ENCODE measurements around the gene DNAH7.

The DNAH7 gene

DNA sequence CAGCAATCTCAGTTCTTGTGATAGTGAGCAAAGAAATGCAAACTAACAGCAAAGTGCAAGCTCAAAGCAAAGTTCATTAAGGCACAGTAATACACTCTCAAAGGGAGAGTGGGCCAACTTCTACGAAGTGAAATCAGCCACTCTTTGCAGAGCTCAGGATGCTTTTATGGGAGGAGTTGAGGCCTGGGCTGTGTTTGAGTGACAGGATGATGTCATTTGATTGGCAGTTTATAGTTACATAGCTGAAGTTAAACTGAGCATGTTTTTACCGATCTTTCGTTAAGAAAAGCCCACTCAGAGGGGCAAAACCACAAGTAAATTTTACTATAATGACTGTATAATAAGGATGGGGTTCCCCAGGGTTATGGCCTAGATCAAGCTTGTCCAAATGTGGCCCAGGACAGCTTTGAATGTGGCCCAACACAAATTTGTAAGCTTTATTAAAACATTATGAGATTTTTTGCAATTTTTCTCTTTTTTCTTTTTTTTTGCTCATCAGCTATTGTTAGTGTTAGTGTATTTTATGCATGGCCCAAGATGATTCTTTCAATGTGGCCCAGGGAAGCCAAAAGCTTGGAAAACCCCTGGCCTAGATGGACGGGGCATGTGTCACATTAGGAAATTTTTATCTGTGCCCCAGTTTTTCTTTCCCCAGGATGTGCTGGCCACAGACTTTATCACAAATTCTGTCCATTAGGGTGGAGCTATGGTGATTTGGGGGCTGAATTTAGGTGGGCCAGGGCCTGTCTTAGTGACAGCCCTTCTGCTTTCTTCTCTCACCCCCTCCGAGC, 8.3 kb upstream of the DNAH7 start:
- DNase-seq: no peak

GRCh38 chr2:196075196-196075595, 6.6 kb upstream of the DNAH7 start:
- DNase-seq: no peak

DNA sequence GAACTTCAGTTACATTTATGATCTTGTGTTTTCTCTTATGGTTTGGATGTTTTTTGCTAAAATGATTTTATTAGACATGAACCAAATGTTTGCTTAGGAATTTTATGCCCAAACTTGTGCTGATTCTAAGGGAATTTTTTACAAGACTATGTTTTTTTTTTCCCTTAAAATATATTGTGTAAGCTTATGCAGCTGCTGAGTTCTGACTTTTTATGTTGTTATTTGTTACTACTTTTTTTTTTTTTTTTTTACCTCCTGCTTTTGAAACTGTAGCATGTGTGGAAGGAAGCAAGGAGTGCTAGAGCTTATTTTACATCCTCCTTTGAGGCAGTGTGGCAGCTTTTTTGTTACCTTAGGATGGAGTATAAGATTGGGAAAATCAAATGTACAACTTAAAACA, 6.0 kb upstream of the DNAH7 start:
- no peak for DNase-seq

DNA sequence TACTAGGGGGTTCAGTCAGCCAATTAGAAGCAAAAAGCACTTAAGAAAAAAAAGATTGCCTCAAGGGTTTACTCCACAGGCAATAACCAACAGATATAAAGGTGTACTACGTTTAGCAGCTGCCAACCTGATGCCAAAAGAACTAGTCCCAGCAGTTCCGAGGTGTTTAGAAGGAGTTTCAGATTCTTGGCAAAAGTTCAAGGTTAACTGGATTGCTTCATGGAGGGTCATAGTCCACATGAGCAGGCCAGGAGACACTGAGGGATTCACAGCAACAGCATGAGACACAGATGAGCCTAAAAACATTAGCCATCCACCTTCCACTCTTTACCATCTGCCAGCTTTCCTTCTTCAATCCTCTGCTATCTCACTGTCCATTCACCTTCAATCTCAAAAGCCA, 4.9 kb upstream of the DNAH7 start:
- no peak for DNase-seq

GRCh38 chr2:196067088-196067382, 1.6 kb downstream of the DNAH7 start:
- DNase-seq: no peak

- peak; percentile 2 to 65 (median 18) for DNase-seq
Measured at GRCh38 chr2:196066291-196067087, 2.1 kb downstream of the DNAH7 start.

DNA sequence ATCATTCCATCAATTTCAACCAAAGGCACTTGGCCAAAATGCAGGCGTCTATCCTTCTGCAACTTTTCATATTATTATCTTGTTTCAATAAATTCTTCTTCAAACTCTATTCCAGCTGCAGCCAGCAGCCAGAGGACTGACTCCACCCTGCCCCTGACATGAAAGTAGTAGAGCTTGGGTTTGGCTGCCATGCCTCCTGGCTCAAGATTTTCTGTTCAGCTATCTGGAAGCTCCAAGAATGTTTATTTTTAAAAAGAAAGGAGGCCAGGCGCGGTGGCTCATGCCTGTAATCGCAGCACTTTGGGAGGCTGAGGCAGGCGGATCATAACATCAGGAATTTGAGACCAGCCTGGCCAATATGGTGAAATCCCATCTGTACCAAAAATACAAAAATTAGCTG, 4.9 kb downstream of the DNAH7 start:
- DNase-seq: no peak

DNA sequence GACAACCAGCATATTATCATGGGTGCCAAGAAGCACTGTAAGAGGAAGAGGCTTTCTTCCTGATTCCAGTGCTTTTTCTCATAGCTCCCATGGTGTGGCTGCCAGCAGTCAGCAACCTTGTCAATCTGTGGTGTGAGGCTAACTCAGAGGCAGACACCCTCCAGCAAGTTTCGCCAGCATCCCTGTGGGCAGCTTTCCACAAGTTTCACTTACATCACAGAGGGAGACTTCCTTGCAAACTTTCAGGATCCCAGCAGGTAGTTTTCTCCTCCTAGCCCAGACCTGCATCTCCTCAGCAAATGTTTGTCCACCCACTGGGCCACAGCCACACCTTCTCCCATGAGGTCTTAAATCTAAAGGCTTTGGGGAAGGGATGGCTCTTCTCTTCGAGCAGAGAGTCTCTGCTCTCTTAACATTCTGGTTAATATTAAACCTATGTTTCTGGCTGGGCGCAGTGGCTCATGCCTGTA, 9.1 kb downstream of the DNAH7 start:
- no peak for DNase-seq

- no peak for DNase-seq
Measured at GRCh38 chr2:196054631-196055030, 14.0 kb downstream of the DNAH7 start.

DNA sequence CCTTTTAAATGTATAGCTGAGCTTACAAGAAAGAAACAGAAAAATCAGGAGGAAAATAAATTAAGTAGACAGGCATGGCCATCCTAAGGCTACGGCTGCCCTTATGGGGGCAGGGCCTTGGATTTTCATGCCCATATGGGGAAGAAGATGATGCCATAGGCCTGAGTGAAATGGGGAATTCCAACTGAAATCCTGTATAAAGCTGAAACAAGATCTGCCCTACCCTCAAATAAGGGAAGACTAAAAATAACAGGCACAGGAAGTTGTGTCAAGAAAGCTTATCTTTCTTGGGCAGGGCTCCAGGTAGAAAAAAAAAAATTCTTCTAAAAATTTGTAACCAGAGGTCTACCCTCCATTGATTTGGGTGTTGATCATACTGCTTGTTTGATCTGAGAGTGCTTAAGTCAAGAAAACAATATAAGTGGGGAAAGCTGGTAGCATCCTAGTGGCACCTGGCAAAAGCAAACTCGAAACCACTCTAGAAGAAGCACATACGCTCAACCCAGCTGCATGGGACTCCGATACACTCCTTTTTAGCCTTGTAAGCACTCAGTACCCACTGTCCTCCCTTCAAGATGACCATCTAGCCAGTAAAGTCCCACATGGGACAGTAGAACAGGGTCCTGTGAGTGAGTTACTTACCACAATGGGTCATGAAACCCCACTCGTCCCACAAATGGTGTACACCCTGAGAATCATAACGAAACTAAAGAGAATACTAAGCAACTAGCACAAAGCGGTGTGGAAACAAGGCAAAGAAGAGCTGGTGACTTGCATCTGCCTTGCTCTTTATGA, 22.3 kb downstream of the DNAH7 start:
- DNase-seq: no peak

- no peak for DNase-seq
Measured at GRCh38 chr2:196041786-196042185, 26.9 kb downstream of the DNAH7 start.

GRCh38 chr2:196040218-196040617, 28.4 kb downstream of the DNAH7 start:
- no peak for DNase-seq

DNA sequence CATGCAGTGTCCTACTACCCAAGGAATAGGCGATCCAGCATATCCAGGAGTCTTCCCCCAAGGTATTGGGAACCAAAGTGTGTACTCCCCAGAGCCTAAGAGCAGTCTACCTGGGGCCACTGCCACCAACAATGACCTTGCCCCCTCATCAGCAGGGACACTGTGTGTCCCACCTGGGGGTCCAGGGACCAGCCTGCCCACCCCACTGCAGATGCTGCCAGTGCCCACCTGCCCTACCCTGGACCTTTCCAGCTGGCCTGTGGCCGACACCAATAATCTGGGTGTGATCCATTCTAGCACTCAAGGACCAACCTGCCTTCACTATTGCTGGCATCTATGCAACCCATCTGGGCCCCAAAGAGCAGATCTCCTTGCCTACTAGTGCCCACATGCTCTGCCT, 32.2 kb downstream of the DNAH7 start:
- no peak for DNase-seq

DNA sequence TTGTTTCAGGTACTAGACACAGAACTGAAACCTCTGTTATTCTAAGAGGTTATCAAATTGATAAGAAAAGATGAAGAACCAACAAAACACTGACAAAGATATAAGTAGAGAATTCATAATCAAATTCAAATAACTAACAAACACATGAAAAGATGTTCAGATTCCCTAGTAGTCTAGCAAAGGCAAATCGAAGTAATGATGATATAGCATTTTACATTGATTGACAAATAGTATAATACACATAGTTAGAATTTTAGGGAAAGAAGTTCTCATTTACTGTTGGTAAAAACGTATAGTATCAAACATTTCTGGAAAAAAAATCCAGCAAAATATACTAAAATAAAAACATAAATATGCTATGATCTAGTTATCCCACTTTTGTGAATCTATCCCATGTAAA, 50.6 kb downstream of the DNAH7 start:
- no peak for DNase-seq

DNA sequence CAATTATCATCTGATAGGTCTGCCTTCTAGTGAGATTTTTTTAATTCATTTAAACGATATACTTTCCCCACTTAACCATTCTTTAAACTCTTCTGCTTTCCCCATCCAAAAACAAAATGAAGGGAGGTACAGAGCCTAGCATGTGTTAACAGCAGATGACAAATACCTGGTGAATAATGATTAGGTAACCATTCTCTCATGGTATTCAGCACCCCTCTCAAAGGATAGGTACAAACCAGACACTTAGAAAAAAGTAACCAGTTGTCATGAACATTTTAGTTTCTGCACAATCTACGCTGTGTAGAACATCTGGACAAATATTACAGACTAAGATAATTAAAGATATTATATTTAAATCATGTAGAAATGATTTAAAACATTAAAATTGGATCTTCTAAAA, 56.3 kb downstream of the DNAH7 start:
- no peak for DNase-seq

DNA sequence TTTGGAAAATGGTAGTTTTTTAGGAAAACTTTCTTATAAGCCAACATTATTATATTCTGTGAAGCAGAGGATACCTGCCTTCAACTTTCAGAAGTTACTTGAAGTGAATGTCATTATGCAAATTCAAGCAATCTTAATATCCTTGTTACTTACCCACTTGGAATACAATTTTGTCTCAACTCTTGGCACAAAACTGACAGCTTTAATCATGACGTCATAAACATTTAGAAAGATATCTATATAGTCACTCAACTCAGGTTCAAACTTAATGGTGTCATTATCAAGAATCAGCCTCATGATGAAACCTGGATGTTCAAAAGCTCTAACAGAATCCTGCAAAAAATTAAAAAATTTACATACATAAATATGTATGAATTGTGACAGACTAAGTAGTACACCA, 68.1 kb downstream of the DNAH7 start:
- DNase-seq: no peak

GRCh38 chr2:195998070-195998469, 70.6 kb downstream of the DNAH7 start:
- no peak for DNase-seq

DNA sequence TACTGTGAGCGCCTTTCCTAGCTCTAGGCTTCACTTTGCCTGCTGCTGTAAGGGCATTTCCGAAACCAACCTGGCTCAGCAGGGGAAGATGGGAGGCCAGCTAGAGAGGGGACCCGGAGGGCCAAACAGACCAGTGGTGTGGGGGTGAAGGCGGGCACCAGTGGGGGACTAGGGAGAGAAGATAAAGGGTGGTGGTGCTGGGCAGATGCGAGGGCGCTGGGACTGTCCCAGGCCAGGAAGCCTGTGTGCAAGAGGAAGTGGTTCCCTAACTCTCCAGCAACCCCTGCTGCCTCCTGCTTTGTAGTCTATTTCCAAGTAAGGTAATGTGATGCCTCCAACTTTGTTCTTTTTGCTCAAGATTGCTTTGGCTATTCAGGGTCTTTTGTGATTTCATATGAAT, 73.1 kb downstream of the DNAH7 start:
- no peak for DNase-seq

- no peak for DNase-seq
Measured at GRCh38 chr2:195993623-195994022, 75.0 kb downstream of the DNAH7 start.

DNA sequence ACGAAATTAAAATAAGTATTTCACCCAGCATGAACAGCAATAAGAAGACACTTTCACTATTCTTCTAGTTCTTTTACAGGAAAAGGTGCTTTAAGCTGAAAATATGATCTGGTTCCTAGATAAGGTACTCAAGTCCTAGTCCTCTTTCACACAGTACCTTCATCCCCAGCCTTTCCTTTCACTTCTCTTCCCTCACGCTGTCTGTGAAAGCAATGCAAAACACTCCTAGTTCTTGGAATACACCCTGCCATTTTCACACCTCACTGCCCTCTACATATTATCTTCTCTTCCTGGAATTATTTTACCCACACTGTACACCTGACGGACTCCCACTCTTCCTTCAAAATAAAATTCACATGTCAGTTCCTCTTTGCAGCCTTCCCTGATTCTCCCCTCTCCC, 82.9 kb downstream of the DNAH7 start:
- no peak for DNase-seq

DNA sequence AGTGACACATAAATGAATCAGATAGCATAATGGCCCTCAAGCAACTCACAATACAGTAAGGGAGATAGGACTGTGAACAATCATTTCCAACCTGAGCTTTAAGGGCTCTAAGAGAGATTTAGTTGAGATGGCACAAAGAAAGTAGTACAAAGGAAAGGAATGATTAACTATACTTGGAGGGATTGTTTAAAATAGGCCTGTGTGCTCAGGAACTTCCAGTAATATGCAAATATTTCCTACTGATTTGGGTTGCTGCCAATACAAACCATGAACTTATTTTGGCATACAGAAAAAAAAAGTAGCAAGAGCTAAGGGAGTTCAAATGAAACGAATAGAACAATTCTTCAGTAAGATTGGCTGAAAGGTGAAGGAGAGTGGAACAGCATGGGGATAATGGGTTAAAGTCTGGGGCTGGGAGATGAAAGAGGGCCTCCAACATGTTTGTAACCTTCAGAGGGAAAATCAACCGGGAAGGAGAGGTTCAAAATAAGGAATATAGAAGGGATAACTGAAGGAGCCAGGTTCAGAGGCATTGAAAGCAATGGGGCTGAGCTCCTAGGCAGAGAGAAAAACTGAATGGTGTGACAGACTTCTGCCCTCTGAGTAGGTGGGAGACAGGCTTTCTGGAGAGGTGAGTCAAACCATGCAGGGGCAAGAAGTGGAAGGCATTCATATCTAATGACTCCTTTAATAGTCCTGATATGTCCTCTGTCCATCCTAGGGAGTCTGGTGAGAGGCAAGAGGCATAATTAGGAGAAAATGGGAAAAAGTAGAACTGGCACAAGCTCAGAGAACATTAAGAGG, 83.5 kb downstream of the DNAH7 start:
- DNase-seq: no peak

DNA sequence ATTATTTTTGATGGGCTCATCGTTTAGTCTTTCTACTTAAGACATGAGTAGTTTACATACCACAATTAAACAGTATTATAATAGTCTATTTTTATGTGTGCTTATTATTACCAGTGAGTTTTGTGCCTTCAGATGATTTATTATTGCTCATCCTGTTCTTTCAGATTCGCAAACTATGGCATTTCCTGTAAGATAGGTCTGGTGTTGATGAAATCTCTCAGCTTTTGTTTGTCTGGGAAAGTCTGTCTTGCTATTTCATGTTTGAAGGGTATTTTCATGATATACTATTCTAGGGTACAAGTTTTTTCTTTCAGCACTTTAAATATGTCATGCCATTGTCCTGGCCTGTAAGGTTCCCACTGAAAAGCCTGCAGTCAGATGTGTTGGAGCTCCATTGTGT, 101.3 kb downstream of the DNAH7 start:
- DNase-seq: no peak

DNA sequence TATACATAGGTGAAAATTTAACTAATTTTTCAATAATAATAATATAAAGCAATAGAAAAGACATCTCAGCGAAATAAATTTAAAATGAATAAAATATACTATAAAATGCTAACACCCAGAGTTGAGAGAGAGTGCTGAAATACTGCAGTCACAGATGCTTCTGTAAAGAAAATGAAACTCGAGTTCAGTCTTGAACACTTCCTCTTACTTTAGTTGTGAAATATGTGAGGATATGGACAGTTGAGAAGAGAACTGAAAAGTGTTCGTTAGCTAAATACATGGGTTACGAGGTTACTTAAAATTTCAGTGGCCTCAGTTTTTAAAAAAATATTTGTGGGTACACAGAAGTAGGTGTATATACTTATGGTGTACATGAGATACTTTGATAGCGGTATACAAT, 106.8 kb downstream of the DNAH7 start:
- DNase-seq: no peak
